ENCODE measurements around the gene ZZZ3. TPM values are rescaled to one million over a fixed set of nuclear protein-coding genes. Genes with fewer than 3 reads are reported as not detected.

The ZZZ3 gene
- total RNA-seq, 4 donors from 2014 or later, result 39.1 to 55.7 (median 45.9) TPM

GRCh38 chr1:77673716-77674355 lies 8.6 kb downstream of the ZZZ3 start:
- DNase-seq (ENCODE audit: low spot score in 2 of 2), result no peak
- 79 to 91% methylated on average over 1 of the region's 1 CpG for WGBS, 2 donors
- no peak for TF ChIP-seq CTCF (IDR thresholded peaks at IDR 0.05)
- TF ChIP-seq POLR2A (IDR thresholded peaks at IDR 0.05), result no peak
- no peak overlapping the region for H3K4me3 ChIP-seq (ENCODE audit: low read depth, poor library complexity, severe bottlenecking)
- intact Hi-C loops (cut with DNase I; ENCODE audit: low total_unique reads), result no loop called here

GRCh38 chr1:77673030-77673429 lies 9.4 kb downstream of the ZZZ3 start:
- 92 to 94% methylated on average over 6 of the region's 6 CpGs for WGBS, 2 donors
- H3K4me3 ChIP-seq (ENCODE audit: low read depth, poor library complexity, severe bottlenecking), result no peak overlapping the region
- DNase-seq (ENCODE audit: low spot score in 2 of 2), result no peak
- TF ChIP-seq CTCF (IDR thresholded peaks at IDR 0.05) (no peak), POLR2A (IDR thresholded peaks at IDR 0.05) (no peak)
- intact Hi-C loops (cut with DNase I; ENCODE audit: low total_unique reads), result no loop called here

- no peak overlapping the region for H3K4me3 ChIP-seq (ENCODE audit: low read depth, poor library complexity, severe bottlenecking)
- DNase-seq (ENCODE audit: low spot score in 2 of 2), result no peak
- TF ChIP-seq POLR2A (IDR thresholded peaks at IDR 0.05), result no peak
- TF ChIP-seq CTCF (IDR thresholded peaks at IDR 0.05), result no peak
- 97 to 99% methylated on average over 2 of the region's 2 CpGs for WGBS, 2 donors
- intact Hi-C loops (cut with DNase I; ENCODE audit: low total_unique reads), result no loop called here
These were observed 10.1 kb downstream of the ZZZ3 start for GRCh38 chr1:77672374-77672773.

GRCh38 chr1:77671836-77672235 lies 10.6 kb downstream of the ZZZ3 start:
- no peak overlapping the region for H3K4me3 ChIP-seq (ENCODE audit: low read depth, poor library complexity, severe bottlenecking)
- no peak for TF ChIP-seq POLR2A (IDR thresholded peaks at IDR 0.05)
- no peak for TF ChIP-seq CTCF (IDR thresholded peaks at IDR 0.05)
- no peak for DNase-seq (ENCODE audit: low spot score in 2 of 2)
- intact Hi-C loops (cut with DNase I; ENCODE audit: low total_unique reads), result no loop called here
- 83 to 86% methylated on average over 5 of the region's 5 CpGs for WGBS, 2 donors

- DNase-seq (ENCODE audit: low spot score in 2 of 2), result no peak
- intact Hi-C loops (cut with DNase I; ENCODE audit: low total_unique reads), result no loop called here
- H3K4me3 ChIP-seq (ENCODE audit: low read depth, poor library complexity, severe bottlenecking), result no peak overlapping the region
- 93 to 94% methylated on average over 7 of the region's 7 CpGs for WGBS, 2 donors
- TF ChIP-seq CTCF (IDR thresholded peaks at IDR 0.05) (no peak), POLR2A (IDR thresholded peaks at IDR 0.05) (no peak)
These were observed 12.1 kb downstream of the ZZZ3 start for GRCh38 chr1:77670330-77670729.

- intact Hi-C loops (cut with DNase I; ENCODE audit: low total_unique reads), result no loop called here
- TF ChIP-seq POLR2A (IDR thresholded peaks at IDR 0.05) (no peak), CTCF (IDR thresholded peaks at IDR 0.05) (no peak)
- 24 to 29% methylated on average over 1 of the region's 1 CpG for WGBS, 2 donors
- DNase-seq (ENCODE audit: low spot score in 2 of 2), result no peak
- no peak overlapping the region for H3K4me3 ChIP-seq (ENCODE audit: low read depth, poor library complexity, severe bottlenecking)
These were observed 13.5 kb downstream of the ZZZ3 start for GRCh38 chr1:77668924-77669449.
